Esophagus squamous epithelium (tissue), 5 donors: ENCODE results near the gene LRRN2. TPM values are rescaled to one million over a fixed set of nuclear protein-coding genes. Genes with fewer than 3 reads are reported as not detected.
A peak's percentile ranks its signal among the peaks of the same experiment; 100 is the strongest.

Source experiments
- DNase-seq: peaks from one replicate; lab custom pipeline; 2025; lab: John Stamatoyannopoulos, UW
- H3K27ac ChIP-seq, 4 donors: fragments of 200-600 bp; sonication (generic); one replicate each; pipeline ENCODE4 v1.5.1; 2016 to 2019; ENCODE audit warnings: mild to moderate bottlenecking in 1 of 4
- H3K27me3 ChIP-seq, 4 donors: fragments of 200-600 bp; sonication (generic); 1 replicate in 3 of 4; 2 replicates in 1 of 4; pipeline versions ENCODE4 v1.5.1 to v1.6.0; 2017 to 2021; ENCODE audit warnings: antibody characterized with exemption in 1 of 4
- H3K36me3 ChIP-seq, 3 donors: fragments of 200-600 bp; sonication (generic); one replicate each; pipeline ENCODE4 v1.5.1; 2016 to 2019
- H3K4me1 ChIP-seq, 3 donors: fragments of 200-600 bp; sonication (generic); one replicate each; pipeline ENCODE4 v1.5.1; 2017 to 2019
- H3K4me3 ChIP-seq, 4 donors: fragments of 200-600 bp; sonication (generic); 1 replicate in 3 of 4; 2 replicates in 1 of 4; pipeline ENCODE4 v1.5.1; 2016 to 2019; ENCODE audit warnings: mild to moderate bottlenecking in 2 of 4, moderate library complexity in 1 of 4
- H3K9me3 ChIP-seq, 3 donors: fragments of 200-600 bp; sonication (generic); one replicate each; pipeline ENCODE4 v1.5.1; 2016 to 2019
- POLR2A ChIP-seq, 4 donors: fragments of 450-650 bp; IDR thresholded peaks; one replicate each; pipeline ENCODE4 v1.6.1; 2017; ENCODE audit warnings: antibody characterized with exemption in 4 of 4, mild to moderate bottlenecking in 4 of 4, moderate library complexity in 3 of 4
- WGBS, 2 donors: methylation state at CpG; one replicate each; pipeline ENCODE4 v1.1.5; 2018; 5-methylcytosine and 5-hydroxymethylcytosine counted together
- intact Hi-C: fragments of 100-400 bp; cut with DNase I; formaldehyde crosslinking; loops from one replicate; pipeline ENCODE4 v1.15.0; 2022
- total RNA-seq, 4 donors: library from RNA; depleted of rRNA; stranded (reverse); fragments of >200 nt; gene quantifications; one replicate each; pipeline ENCODE4 v1.1.0, GENCODE V29; 2016
- TF ChIP-seq, protein P1 (sequence below), 6 experiments: fragments of 450-650 bp in 4 of 6; fragments of 200-600 bp in 2 of 6; sonication (generic) in 2 of 6; IDR thresholded peaks; one replicate each; pipeline ENCODE4 v1.5.1; 2016 to 2019; ENCODE audit warnings: antibody characterized with exemption in 6 of 6, mild to moderate bottlenecking in 4 of 6, moderate library complexity in 4 of 6
- donor health status: DM: yes; HTN: yes; CAD: no.

LRRN2 gene
- total RNA-seq, 4 donors from 2014 or later = 0.18 to 1.8 (median 1.5) TPM

DNA sequence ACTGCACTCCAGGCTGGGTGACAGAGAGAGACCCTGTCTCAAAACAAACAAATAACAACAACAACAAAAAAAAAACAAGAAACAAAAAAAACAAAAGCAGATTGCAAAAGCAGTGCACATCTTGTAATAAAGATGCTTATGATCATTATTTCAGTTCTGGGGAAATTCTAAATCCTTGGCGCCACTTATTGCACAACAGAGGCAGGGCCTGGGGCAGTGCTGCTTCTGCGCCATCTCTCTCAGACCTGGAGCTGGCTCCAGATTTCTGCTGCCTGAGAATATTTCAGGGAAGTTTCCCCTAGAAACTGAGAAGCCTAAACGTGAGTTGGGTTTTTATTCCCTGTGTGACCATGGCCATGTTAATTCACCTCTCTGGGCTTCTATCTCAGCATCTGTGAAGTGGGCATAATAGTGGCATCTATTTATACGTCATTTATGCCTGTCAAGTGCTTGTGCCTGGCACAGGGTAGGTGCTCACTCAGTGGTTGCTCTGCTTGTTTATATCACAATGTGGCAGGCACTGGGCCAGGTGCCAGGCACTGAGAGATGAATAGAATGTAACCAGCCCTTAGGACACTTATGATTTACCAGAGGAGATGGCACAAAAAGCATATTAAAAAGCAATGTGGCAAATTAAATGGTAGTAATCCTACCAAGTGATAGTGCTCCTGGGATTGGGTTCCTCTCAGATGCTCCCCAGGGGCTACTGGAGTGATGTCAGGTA is 101.5 kb downstream of the LRRN2 start:
- Histone ChIP-seq H3K27ac (no peak overlapping the region), H3K9me3 (no peaks in the 10 kb centered on the region), H3K36me3 (no peaks in the 10 kb centered on the region), H3K4me1 (peaks cover 0 to 22% (median 0%) of the 10 kb centered on the region in 3 donors), H3K27me3 (no peaks in the 10 kb centered on the region), H3K4me3 (no peak overlapping the region)
- TF ChIP-seq POLR2A (IDR thresholded peaks at IDR 0.05) = no peak
- intact Hi-C loops = no loop called here
- 31 to 44% methylated on average over 4 of the region's 4 CpGs for WGBS, 2 donors
- DNase-seq = no peak

DNA sequence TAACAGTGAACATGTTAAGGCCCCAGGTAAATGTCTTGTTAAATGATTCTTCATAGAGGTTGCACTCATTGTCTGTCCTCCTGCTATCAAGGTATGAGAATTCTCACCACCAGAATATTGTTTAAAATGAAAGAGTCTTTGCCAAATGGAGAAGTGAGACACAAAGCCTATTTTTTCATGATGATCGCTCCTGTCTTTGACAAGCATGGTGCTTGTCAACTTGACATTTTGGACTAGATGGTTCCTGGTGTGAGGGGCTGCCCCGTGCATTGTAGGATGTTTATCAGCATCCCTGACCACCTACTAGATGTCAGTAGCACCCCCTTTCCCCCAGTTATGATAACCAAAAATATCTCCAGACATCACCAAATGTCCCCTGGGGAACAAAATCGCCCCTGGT is 103.8 kb downstream of the LRRN2 start:
- 79 to 89% methylated on average over 3 of the region's 3 CpGs for WGBS, 2 donors
- no peaks in the 10 kb centered on the region for H3K36me3 ChIP-seq
- no peak for TF ChIP-seq POLR2A (IDR thresholded peaks at IDR 0.05)
- TF ChIP-seq, protein P1, sequence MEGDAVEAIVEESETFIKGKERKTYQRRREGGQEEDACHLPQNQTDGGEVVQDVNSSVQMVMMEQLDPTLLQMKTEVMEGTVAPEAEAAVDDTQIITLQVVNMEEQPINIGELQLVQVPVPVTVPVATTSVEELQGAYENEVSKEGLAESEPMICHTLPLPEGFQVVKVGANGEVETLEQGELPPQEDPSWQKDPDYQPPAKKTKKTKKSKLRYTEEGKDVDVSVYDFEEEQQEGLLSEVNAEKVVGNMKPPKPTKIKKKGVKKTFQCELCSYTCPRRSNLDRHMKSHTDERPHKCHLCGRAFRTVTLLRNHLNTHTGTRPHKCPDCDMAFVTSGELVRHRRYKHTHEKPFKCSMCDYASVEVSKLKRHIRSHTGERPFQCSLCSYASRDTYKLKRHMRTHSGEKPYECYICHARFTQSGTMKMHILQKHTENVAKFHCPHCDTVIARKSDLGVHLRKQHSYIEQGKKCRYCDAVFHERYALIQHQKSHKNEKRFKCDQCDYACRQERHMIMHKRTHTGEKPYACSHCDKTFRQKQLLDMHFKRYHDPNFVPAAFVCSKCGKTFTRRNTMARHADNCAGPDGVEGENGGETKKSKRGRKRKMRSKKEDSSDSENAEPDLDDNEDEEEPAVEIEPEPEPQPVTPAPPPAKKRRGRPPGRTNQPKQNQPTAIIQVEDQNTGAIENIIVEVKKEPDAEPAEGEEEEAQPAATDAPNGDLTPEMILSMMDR (IDR thresholded peaks at IDR 0.05) = no peak
- H3K27me3 ChIP-seq = no peaks in the 10 kb centered on the region
- H3K4me1 ChIP-seq = peaks cover 0 to 29% (median 6%) of the 10 kb centered on the region in 3 donors
- no peak for DNase-seq
- no peaks in the 10 kb centered on the region for H3K9me3 ChIP-seq
- intact Hi-C loops = no loop called here
- no peak overlapping the region for H3K27ac ChIP-seq
- no peak overlapping the region for H3K4me3 ChIP-seq

DNA sequence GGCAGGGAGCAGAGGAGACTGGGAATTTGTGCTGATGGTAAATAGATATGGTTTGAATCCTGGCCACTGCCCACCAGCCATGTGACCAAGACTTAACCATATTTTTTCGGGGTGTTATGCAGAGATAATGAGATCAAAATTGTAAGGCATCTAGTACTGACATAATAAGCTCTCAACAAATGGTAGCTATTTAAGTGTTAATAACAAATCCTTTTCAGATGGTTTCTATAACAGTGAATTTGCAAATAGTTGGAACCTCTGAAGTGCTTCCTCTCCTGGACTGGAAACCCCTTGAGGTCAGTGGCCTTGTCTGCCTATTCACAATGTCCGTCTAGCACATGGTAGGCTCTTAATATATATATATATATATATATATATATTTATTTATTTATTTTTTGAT is 104.7 kb downstream of the LRRN2 start:
- TF ChIP-seq, protein P1 (IDR thresholded peaks at IDR 0.05) = no peak
- TF ChIP-seq POLR2A (IDR thresholded peaks at IDR 0.05) = no peak
- WGBS, 2 donors = 79 to 93% methylated on average over 2 of the region's 2 CpGs
- Histone ChIP-seq H3K4me1 (peaks cover 0 to 37% (median 6%) of the 10 kb centered on the region in 3 donors), H3K27ac (no peak overlapping the region), H3K4me3 (no peak overlapping the region), H3K27me3 (no peaks in the 10 kb centered on the region), H3K9me3 (no peaks in the 10 kb centered on the region), H3K36me3 (no peaks in the 10 kb centered on the region)
- intact Hi-C loops = no loop called here
- no peak for DNase-seq

DNA sequence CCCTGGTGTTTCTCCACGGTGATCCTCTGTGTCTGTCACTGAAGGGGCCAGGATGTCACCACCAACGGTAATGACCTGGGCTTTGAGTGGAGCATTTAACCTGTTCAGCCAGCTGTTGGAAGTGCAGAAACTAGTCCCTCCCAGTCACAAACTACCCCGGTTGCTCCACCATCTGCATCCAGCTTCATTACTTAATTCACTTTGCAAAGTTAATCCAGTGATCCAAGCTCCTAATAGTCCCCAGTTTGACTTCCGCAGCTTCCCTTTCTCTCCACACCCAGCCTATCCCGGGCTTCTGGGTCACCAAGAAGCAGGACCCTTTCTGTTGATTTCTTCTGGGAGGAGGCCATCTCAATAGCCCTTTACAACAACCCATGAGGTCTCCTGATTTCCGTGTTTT is 105.9 kb downstream of the LRRN2 start:
- intact Hi-C loops = loop anchor here (10.0 kb wide), 1 partner anchor 195 kb away; no protein-coding TSS in a partner anchor
- no peak for TF ChIP-seq POLR2A (IDR thresholded peaks at IDR 0.05)
- TF ChIP-seq, protein P1 (IDR thresholded peaks at IDR 0.05) = no peak
- Histone ChIP-seq H3K4me1 (peaks cover 0 to 39% (median 6%) of the 10 kb centered on the region in 3 donors), H3K27me3 (no peaks in the 10 kb centered on the region), H3K27ac (peak overlapping the region in 1 of 4 donors; percentile 37), H3K9me3 (no peaks in the 10 kb centered on the region), H3K36me3 (no peaks in the 10 kb centered on the region), H3K4me3 (peak overlapping the region in 2 of 4 donors; percentile 21 to 55)
- DNase-seq = no peak
- WGBS, 2 donors = 78 to 92% methylated on average over 6 of the region's 6 CpGs

GRCh38 chr1:204578867-204579664 is 106.5 kb downstream of the LRRN2 start:
- TF ChIP-seq, protein P1 (IDR thresholded peaks at IDR 0.05) = no peak
- no peak for TF ChIP-seq POLR2A (IDR thresholded peaks at IDR 0.05)
- WGBS, 2 donors = 49 to 54% methylated on average over 16 to 18 of the region's 18 CpGs
- H3K27me3 ChIP-seq = no peaks in the 10 kb centered on the region
- H3K36me3 ChIP-seq = no peaks in the 10 kb centered on the region
- intact Hi-C loops = loop anchor here (10.0 kb wide), 1 partner anchor 196 kb away; no protein-coding TSS in a partner anchor
- peak overlapping the region in 3 of 4 donors; percentile 11 to 55 (median 21) for H3K4me3 ChIP-seq
- H3K9me3 ChIP-seq = no peaks in the 10 kb centered on the region
- no peak for DNase-seq
- H3K27ac ChIP-seq = peak overlapping the region; percentile 21 to 56 (median 38)
- H3K4me1 ChIP-seq = peaks cover 0 to 40% (median 6%) of the 10 kb centered on the region in 3 donors
